Transverse colon (tissue), 4 donors: ENCODE data around the gene PRKCG. TPM values are rescaled to one million over a fixed set of nuclear protein-coding genes. Genes with fewer than 3 reads are reported as not detected.
"Not testable (repeated sequence)": the region's sequence is repeated elsewhere in the genome, so short reads cannot be mapped to it uniquely, and the experiment has no call there.

Experiments used
- DNase-seq: peaks from one replicate; pipeline ENCODE4 v3.0.0-alpha.2; 2019
- H3K27ac ChIP-seq, 4 donors: fragments of 200-600 bp; sonication (generic); 2 replicates each; pipeline ENCODE4 v1.5.1; 2016 to 2018; ENCODE audit warnings: inconsistent platforms in 4 of 4
- H3K27me3 ChIP-seq: fragments of 200-600 bp; sonication (generic); 2 replicates; pipeline ENCODE4 v1.5.1; 2017; ENCODE audit warnings: inconsistent platforms
- H3K36me3 ChIP-seq, 4 donors: fragments of 200-600 bp; sonication (generic); 2 replicates each; pipeline ENCODE4 v1.5.1; 2017 to 2019; ENCODE audit warnings: inconsistent platforms in 4 of 4
- H3K4me1 ChIP-seq, 4 donors: fragments of 200-600 bp; sonication (generic); 2 replicates each; pipeline ENCODE4 v1.5.1; 2017 to 2020; ENCODE audit warnings: inconsistent platforms in 4 of 4
- H3K4me3 ChIP-seq, 4 donors: fragments of 200-600 bp; sonication (generic); 1 replicate in 1 of 4; 2 replicates in 3 of 4; pipeline versions ENCODE4 v1.5.1 to v1.6.1; 2017 to 2019; ENCODE audit warnings: inconsistent platforms in 4 of 4
- H3K9me3 ChIP-seq, 2 donors: fragments of 200-600 bp; sonication (generic); 2 replicates each; pipeline ENCODE4 v1.5.1; 2017 to 2019; ENCODE audit warnings: inconsistent platforms in 2 of 2
- CTCF ChIP-seq, 5 experiments: fragments of 200-600 bp in 3 of 5; fragments of 450-650 bp in 2 of 5; sonication (generic) in 3 of 5; IDR thresholded peaks; 1 replicate in 2 of 5; 2 replicates in 3 of 5; pipeline ENCODE4 v1.5.1; 2016 to 2017; ENCODE audit warnings: antibody characterized with exemption in 5 of 5, inconsistent platforms in 3 of 5, mild to moderate bottlenecking in 2 of 5, moderate library complexity in 1 of 5
- EP300 ChIP-seq: sonication (generic); formaldehyde crosslinking; IDR thresholded peaks from one replicate; pipeline ENCODE4 v1.6.1; 2017; ENCODE audit warnings: antibody characterized with exemption, low read depth
- POLR2A ChIP-seq: fragments of 450-650 bp; IDR thresholded peaks from one replicate; pipeline ENCODE4 v1.6.1; 2016; ENCODE audit warnings: antibody characterized with exemption, mild to moderate bottlenecking, moderate library complexity
- POLR2AphosphoS5 ChIP-seq, 3 donors: sonication (generic); formaldehyde crosslinking; IDR thresholded peaks; one replicate each; pipeline ENCODE4 v1.6.1; 2016; ENCODE audit warnings: antibody characterized with exemption in 3 of 3
- WGBS, 2 donors: methylation state at CpG; one replicate each; pipeline ENCODE4 v1.1.5; 2018; ENCODE audit warnings: low coverage in 1 of 2; 5-methylcytosine and 5-hydroxymethylcytosine counted together
- in situ Hi-C, 4 donors: fragments of 200-750 bp; cut with MboI; loops; one replicate each; pipeline versions ENCODE4 v1.15.0 to v1.15.1; 2017; ENCODE audit warnings: low sequenced_read_pairs in 3 of 4, low pct_ligation_motif_present in 1 of 4, low pct_unique_long_range_greater_than_20kb in 1 of 4
- intact Hi-C: fragments of 100-400 bp; cut with DNase I; formaldehyde crosslinking; loops from one replicate; pipeline ENCODE4 v1.15.1; 2023; ENCODE audit warnings: low total_unique reads
- total RNA-seq, 4 donors: library from RNA; depleted of rRNA; stranded (reverse); fragments of >200 nt; gene quantifications; one replicate each; pipeline ENCODE4 v1.1.0, GENCODE V29; 2016

The PRKCG gene
- under 1 TPM in 1 of 4 donors, not detected in 3; 0.32 TPM for total RNA-seq

- peak within 1 kb of the TSS in 3 of 4 donors; percentile 16 to 35 (median 27) for H3K4me3 ChIP-seq
- no peak within 1 kb of the TSS for H3K27ac ChIP-seq
- peaks cover 14 to 36% (median 22%) of the 10 kb centered on the region in 4 donors for H3K4me1 ChIP-seq
- intact Hi-C loops (loop anchor here (2.0 kb wide), 1 partner anchor 27 kb away; no protein-coding TSS in a partner anchor), in situ Hi-C loops (no loop called here)
- H3K27me3 ChIP-seq: peaks cover 66% of the 10 kb centered on the region
- no peaks in the 10 kb centered on the region for H3K9me3 ChIP-seq
- H3K36me3 ChIP-seq: no peaks in the 10 kb centered on the region
- WGBS, 2 donors: 2 to 6% methylated on average over 13 to 47 of the region's 49 CpGs
- TF ChIP-seq CTCF (IDR thresholded peaks at IDR 0.05): peak; percentile 40 to 61 (median 59)
- TF ChIP-seq POLR2A: no peak
- peak; percentile 71 for DNase-seq
Measured at GRCh38 chr19:53881482-53882390, at the start of gene PRKCG. TSS of gene PRKCG (plus strand) at chr19:53882197. CDS start at chr19:53882495, 298 bp downstream.

DNA sequence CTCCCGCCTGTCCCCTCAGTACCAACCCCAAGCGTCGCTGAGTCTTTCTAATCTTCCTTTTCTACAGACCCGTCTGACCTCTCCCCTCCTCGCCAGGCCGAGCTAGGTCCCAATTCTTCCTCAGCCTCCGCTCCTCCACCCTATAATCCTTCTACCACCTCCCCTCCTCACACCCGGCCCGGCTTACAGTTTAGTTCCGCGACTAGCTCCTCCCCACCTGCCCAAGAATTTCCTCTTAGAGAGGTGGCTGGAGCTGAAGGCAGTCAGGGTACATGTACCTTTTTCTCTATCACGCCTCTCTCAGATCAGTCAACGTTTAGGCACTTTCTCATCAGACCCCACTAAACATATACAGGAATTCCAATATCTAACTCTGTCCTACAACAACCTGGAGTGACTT, 49.1 kb upstream of the PRKCG start:
- DNase-seq, H3K27ac ChIP-seq, in situ Hi-C loops, H3K4me1 ChIP-seq, H3K36me3 ChIP-seq, H3K9me3 ChIP-seq, H3K4me3 ChIP-seq: not testable (repeated sequence)
- intact Hi-C loops: loop anchor here (5.0 kb wide), 1 partner anchor 99 kb away; no protein-coding TSS in a partner anchor
- 1 to 24% methylated on average over 10 to 13 of the region's 13 CpGs for WGBS, 2 donors
- peaks cover 29% of the 10 kb centered on the region for H3K27me3 ChIP-seq

DNA sequence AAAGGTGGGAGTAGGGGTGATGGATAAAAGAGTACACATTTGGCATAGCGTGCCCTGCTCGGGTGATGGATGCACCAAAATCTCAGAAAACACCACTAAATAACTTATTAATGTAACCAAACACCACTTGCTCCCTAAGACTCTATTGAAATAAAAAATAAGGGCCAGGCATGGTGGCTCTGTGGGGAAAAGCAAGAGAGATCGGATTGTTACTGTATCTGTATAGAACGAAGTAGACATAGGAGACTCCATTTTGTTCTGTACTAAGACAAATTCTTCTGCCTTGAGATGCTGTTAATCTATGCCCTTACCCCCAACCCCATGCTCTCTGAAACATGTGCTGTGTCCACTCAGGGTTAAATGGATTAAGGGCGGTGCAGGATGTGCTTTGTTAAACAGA, 43.6 kb upstream of the PRKCG start:
- H3K27me3 ChIP-seq, H3K4me3 ChIP-seq, H3K27ac ChIP-seq, intact Hi-C loops, DNase-seq, H3K9me3 ChIP-seq, in situ Hi-C loops, H3K36me3 ChIP-seq: not testable (repeated sequence)
- WGBS, 2 donors: 67 to 97% methylated on average over 4 to 5 of the region's 5 CpGs
- H3K4me1 ChIP-seq: peaks cover 0 to 11% (median 0%) of the 10 kb centered on the region in 4 donors

DNA sequence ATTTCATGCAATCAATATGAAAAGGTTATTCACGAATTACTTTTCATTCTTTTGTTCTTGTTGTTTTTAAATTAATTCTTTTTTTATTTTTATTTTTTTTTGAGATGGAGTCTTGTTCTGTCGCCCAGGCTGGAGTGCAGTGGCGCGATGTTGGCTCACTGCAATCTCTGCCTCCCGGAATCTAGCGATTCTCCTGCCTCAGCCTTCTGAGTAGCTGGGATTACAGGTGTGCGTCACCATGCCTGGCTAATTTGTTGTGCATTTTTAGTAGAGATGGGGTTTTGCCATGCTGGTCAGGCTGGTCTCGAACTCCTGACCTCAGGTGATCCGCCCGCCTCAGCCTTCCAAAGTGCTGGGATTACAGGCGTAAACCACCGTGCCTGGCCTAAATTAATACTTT, 41.8 kb upstream of the PRKCG start:
- not testable (repeated sequence) for H3K27me3 ChIP-seq, H3K4me3 ChIP-seq, H3K27ac ChIP-seq, DNase-seq, H3K9me3 ChIP-seq, H3K36me3 ChIP-seq
- in situ Hi-C loops (loop anchor here in 3 of 4 donors (5.0 to 10.0 kb wide), 3 partner anchors 47 to 185 kb away; partner anchors contain the start of gene CACNG7 (in 1 of the 3)), intact Hi-C loops (loop anchor here (5.0 kb wide), 1 partner anchor 182 kb away; no protein-coding TSS in a partner anchor)
- peaks cover 0 to 11% (median 0%) of the 10 kb centered on the region in 4 donors for H3K4me1 ChIP-seq
- 94 to 97% methylated on average over 7 to 12 of the region's 12 CpGs for WGBS, 2 donors

GRCh38 chr19:53840914-53841313, 41.1 kb upstream of the PRKCG start:
- WGBS, 2 donors: 75 to 95% methylated on average over 2 to 4 of the region's 4 CpGs
- in situ Hi-C loops: loop anchor here in 3 of 4 donors (5.0 to 10.0 kb wide), 3 partner anchors 46 to 184 kb away; partner anchors contain the start of gene CACNG7 (in 1 of the 3)
- H3K4me3 ChIP-seq, H3K27me3 ChIP-seq, DNase-seq, H3K27ac ChIP-seq, H3K36me3 ChIP-seq, H3K9me3 ChIP-seq: not testable (repeated sequence)
- peaks cover 0 to 11% (median 0%) of the 10 kb centered on the region in 4 donors for H3K4me1 ChIP-seq
- intact Hi-C loops: loop anchor here (5.0 kb wide), 1 partner anchor 181 kb away; no protein-coding TSS in a partner anchor

- H3K4me1 ChIP-seq: peaks cover 0 to 16% (median 0%) of the 10 kb centered on the region in 4 donors
- no peaks in the 10 kb centered on the region for H3K9me3 ChIP-seq
- 79 to 100% methylated on average over 3 to 9 of the region's 9 CpGs for WGBS, 2 donors
- no peak overlapping the region for H3K27ac ChIP-seq
- H3K36me3 ChIP-seq: no peaks in the 10 kb centered on the region
- in situ Hi-C loops: loop anchor here in 3 of 4 donors (5.0 to 10.0 kb wide), 3 partner anchors 42 to 180 kb away; partner anchors contain the start of gene CACNG7 (in 1 of the 3)
- TF ChIP-seq POLR2A (no peak), CTCF (IDR thresholded peaks at IDR 0.05) (no peak), EP300 (no peak), POLR2AphosphoS5 (IDR thresholded peaks at IDR 0.05) (no peak)
- no peak overlapping the region for H3K4me3 ChIP-seq
- no peak for DNase-seq
- peaks cover 7% of the 10 kb centered on the region for H3K27me3 ChIP-seq
- intact Hi-C loops: loop anchor here (5.0 kb wide), 1 partner anchor 177 kb away; no protein-coding TSS in a partner anchor
Measured at GRCh38 chr19:53844849-53845246, 37.1 kb upstream of the PRKCG start.
